H1 (cell line): Measurements from ENCODE around the gene AKT1S1. TPM values are rescaled to one million over a fixed set of nuclear protein-coding genes. Genes with fewer than 3 reads are reported as not detected.

Experiments
- CTCF ChIA-PET: fragments of 300-600 bp; sonication (Branson Sonifier 250); formaldehyde crosslinking; loops from one replicate; lab custom pipeline; 2021; ENCODE audit not compliant: partially characterized antibody; lab: Charles Lee
- POLR2A ChIA-PET: fragments of 300-600 bp; sonication (Branson Sonifier 250); formaldehyde crosslinking; loops from one replicate; lab custom pipeline; 2021; ENCODE audit warnings: inconsistent platforms; ENCODE audit not compliant: partially characterized antibody; lab: Charles Lee
- DNase-seq, 2 experiments: peaks; one replicate each; pipeline versions ENCODE4 v3.0.0 to v3.0.0-alpha.2; 2010 to 2022; ENCODE audit warnings: low spot score in 2 of 2, low read depth in 1 of 2, mixed read lengths in 1 of 2
- FAIRE-seq: peaks from 2 replicates; lab custom pipeline; 2011; peaks lifted over from hg19 to GRCh38; lab: Jason Lieb, UNC
- H2AFZ ChIP-seq: 2 replicates; pipeline ENCODE4 v1.8.1; 2012; ENCODE audit warnings: low read length, inconsistent platforms
- H2AK5ac ChIP-seq: 2 replicates; pipeline ENCODE4 v1.6.1; 2013; ENCODE audit warnings: low read depth, low read length
- H2BK120ac ChIP-seq: replicated peaks from 2 replicates; pipeline ENCODE3; 2013; ENCODE audit warnings: low read depth, low read length, inconsistent platforms
- H2BK12ac ChIP-seq: 2 replicates; pipeline ENCODE4 v1.6.1; 2013; ENCODE audit warnings: low read depth, low read length
- H2BK15ac ChIP-seq: 2 replicates; pipeline ENCODE4 v1.6.1; 2013; ENCODE audit warnings: low read length
- H2BK20ac ChIP-seq: 2 replicates; pipeline ENCODE4 v1.6.1; 2013; ENCODE audit warnings: low read length
- H2BK5ac ChIP-seq: 2 replicates; pipeline ENCODE4 v1.6.1; 2013; ENCODE audit warnings: low read depth, low read length
- H3K14ac ChIP-seq: 2 replicates; pipeline ENCODE4 v1.6.1; 2013; ENCODE audit warnings: inconsistent platforms; ENCODE audit not compliant: insufficient read length
- H3K18ac ChIP-seq: 2 replicates; pipeline ENCODE4 v1.6.1; 2013; ENCODE audit warnings: low read length; ENCODE audit errors: extremely low read depth
- H3K23ac ChIP-seq: 2 replicates; pipeline ENCODE4 v1.6.1; 2013; ENCODE audit warnings: inconsistent platforms; ENCODE audit not compliant: insufficient read length
- H3K23me2 ChIP-seq: 2 replicates; pipeline ENCODE4 v1.6.1; 2013; ENCODE audit warnings: low read depth, low read length
- H3K27ac ChIP-seq: 2 replicates; pipeline ENCODE4 v1.6.1; 2011; ENCODE audit warnings: low read depth, low read length, inconsistent platforms
- H3K27me3 ChIP-seq, 4 experiments: replicated peaks in 1 of 4; 1 replicate in 1 of 4; 2 replicates in 3 of 4; pipeline versions ENCODE4 v1.6.1 to v1.8.1; 2011 to 2013; ENCODE audit warnings: low read length in 3 of 4, mild to moderate bottlenecking in 3 of 4, inconsistent platforms in 2 of 4, mixed read lengths in 2 of 4, moderate library complexity in 1 of 4; ENCODE audit not compliant: control insufficient read depth in 3 of 4, insufficient read depth in 3 of 4; ENCODE audit errors: extremely low read depth in 1 of 4
- H3K36me3 ChIP-seq, 4 experiments: 2 replicates each; pipeline versions ENCODE4 v1.6.1 to v1.8.1; 2011 to 2013; ENCODE audit warnings: mild to moderate bottlenecking in 4 of 4, low read length in 3 of 4, moderate library complexity in 2 of 4, control low read depth in 1 of 4, inconsistent platforms in 1 of 4; ENCODE audit not compliant: insufficient read depth in 4 of 4, control insufficient read depth in 2 of 4
- H3K4ac ChIP-seq: replicated peaks from 2 replicates; pipeline ENCODE3; 2013; ENCODE audit warnings: low read length, low read depth, mixed read lengths, inconsistent platforms; ENCODE audit not compliant: insufficient read length
- H3K4me1 ChIP-seq, 4 experiments: replicated peaks in 1 of 4; 1 replicate in 1 of 4; 2 replicates in 3 of 4; pipeline versions ENCODE4 v1.6.1 to v1.8.1; 2011 to 2013; ENCODE audit warnings: low read length in 3 of 4, inconsistent platforms in 2 of 4, mixed read lengths in 1 of 4; ENCODE audit not compliant: insufficient read depth in 4 of 4, control insufficient read depth in 3 of 4
- H3K4me2 ChIP-seq, 2 experiments: 2 replicates each; pipeline versions ENCODE4 v1.6.1 to v1.8.1; 2011 to 2013; ENCODE audit warnings: low read depth in 2 of 2, low read length in 2 of 2, control low read depth in 1 of 2, inconsistent platforms in 1 of 2, mild to moderate bottlenecking in 1 of 2; ENCODE audit not compliant: insufficient read depth in 1 of 2
- H3K4me3 ChIP-seq, 4 experiments: fragments of 200-600, 300-600 bp in 1 of 4; sonication (generic), shearing (Covaris generic), sonication (Bioruptor Twin) in 1 of 4; 2 replicates each; pipeline versions ENCODE4 v1.5.1 to v1.8.1; 2011 to 2016; ENCODE audit warnings: low read length in 4 of 4, low read depth in 3 of 4, control low read depth in 2 of 4, inconsistent platforms in 2 of 4, mild to moderate bottlenecking in 2 of 4, mixed read lengths in 1 of 4, moderate library complexity in 1 of 4; ENCODE audit not compliant: insufficient read depth in 2 of 4; ENCODE audit errors: extremely low read depth in 1 of 4
- H3K56ac ChIP-seq: replicated peaks from 2 replicates; pipeline ENCODE3; 2013; ENCODE audit warnings: low read depth, mild to moderate bottlenecking, mixed read lengths, low read length, inconsistent platforms; ENCODE audit not compliant: insufficient read length
- H3K79me1 ChIP-seq: 2 replicates; pipeline ENCODE4 v1.6.1; 2013; ENCODE audit warnings: low read depth, low read length, control low read depth
- H3K79me2 ChIP-seq, 2 experiments: 2 replicates each; pipeline versions ENCODE4 v1.6.1 to v1.8.1; 2012 to 2013; ENCODE audit warnings: low read length in 2 of 2, mild to moderate bottlenecking in 2 of 2, inconsistent platforms in 1 of 2; ENCODE audit not compliant: insufficient read depth in 2 of 2, control insufficient read depth in 1 of 2
- H3K9ac ChIP-seq, 4 experiments: replicated peaks in 1 of 4; 1 replicate in 1 of 4; 2 replicates in 3 of 4; pipeline versions ENCODE4 v1.6.1 to v1.8.1; 2011 to 2013; ENCODE audit warnings: low read depth in 3 of 4, low read length in 3 of 4, control low read depth in 2 of 4, mild to moderate bottlenecking in 2 of 4, moderate library complexity in 2 of 4, inconsistent platforms in 1 of 4; ENCODE audit errors: extremely low read depth in 1 of 4
- H3K9me3 ChIP-seq, 2 experiments: 2 replicates each; pipeline versions ENCODE4 v1.6.1 to v1.8.1; 2012 to 2013; ENCODE audit warnings: mild to moderate bottlenecking in 2 of 2, moderate library complexity in 2 of 2, control low read depth in 1 of 2, inconsistent platforms in 1 of 2, low read depth in 1 of 2, low read length in 1 of 2, mixed read lengths in 1 of 2; ENCODE audit not compliant: insufficient read depth in 2 of 2
- H4K20me1 ChIP-seq, 2 experiments: replicated peaks in 1 of 2; 2 replicates each; pipeline versions ENCODE3 to v1.8.1; 2011 to 2013; ENCODE audit warnings: inconsistent platforms in 2 of 2, low read length in 2 of 2, mild to moderate bottlenecking in 1 of 2; ENCODE audit not compliant: insufficient read depth in 2 of 2, control insufficient read depth in 1 of 2
- H4K5ac ChIP-seq: 2 replicates; pipeline ENCODE4 v1.6.1; 2013; ENCODE audit warnings: low read length, low read depth, mixed read lengths, inconsistent platforms; ENCODE audit not compliant: insufficient read length
- H4K8ac ChIP-seq: 2 replicates; pipeline ENCODE4 v1.8.0; 2013; ENCODE audit warnings: mild to moderate bottlenecking, moderate library complexity, low read length, inconsistent platforms; ENCODE audit not compliant: insufficient read depth; ENCODE audit errors: extremely low read depth
- H4K91ac ChIP-seq: replicated peaks from 2 replicates; pipeline ENCODE3; 2013; ENCODE audit warnings: low read length, mixed read lengths, inconsistent platforms; ENCODE audit not compliant: insufficient read length
- CBX8 ChIP-seq: fragments of 300-800, 300-1000 bp; sonication (generic); IDR thresholded peaks from 2 replicates; pipeline ENCODE4 v1.7.1; 2016; ENCODE audit warnings: low read depth, low read length, borderline replicate concordance
- HDAC2 ChIP-seq, 2 experiments: fragments of 300-600 bp in 1 of 2; sonication (generic) in 1 of 2; IDR thresholded peaks; 2 replicates each; pipeline ENCODE4 v1.6.1; 2011 to 2012; ENCODE audit warnings: low read depth in 2 of 2, low read length in 2 of 2, mild to moderate bottlenecking in 2 of 2, moderate library complexity in 2 of 2, borderline replicate concordance in 1 of 2, inconsistent platforms in 1 of 2
- WGBS, 2 experiments: shearing (Covaris generic) in 1 of 2; methylation state at CpG; one replicate each; pipeline versions ENCODE4 v1.1.6 to v1.1.7; 2013 to 2015; ENCODE audit warnings: low lambda C conversion rate in 2 of 2, mixed read lengths in 2 of 2, inconsistent platforms in 1 of 2, low coverage in 1 of 2, missing lambda C conversion rate in 1 of 2; ENCODE audit not compliant: insufficient replicate concordance in 2 of 2, insufficient coverage in 1 of 2, insufficient read length in 1 of 2; ENCODE audit errors: extremely low coverage in 1 of 2, missing lambda C conversion rate in 1 of 2; 5-methylcytosine and 5-hydroxymethylcytosine counted together
- polyA plus RNA-seq, 7 experiments: library from polyadenylated mRNA; depleted of rRNA in 3 of 7; stranded (reverse) in 5 of 7; unstranded in 2 of 7; fragments of >200 nt in 5 of 7; fragments of 200-250 nt in 2 of 7; gene quantifications; 1 replicate in 5 of 7; 2 replicates in 1 of 7; 4 replicates in 1 of 7; pipeline versions ENCODE4 v1.2.1 to v1.2.3, GENCODE V29; 2011 to 2013; ENCODE audit warnings: missing spikeins in 2 of 7, mixed read lengths in 2 of 7
- total RNA-seq: library from RNA; stranded (reverse); fragmentation: NEBNext Ultra II Directional; extraction: Animal tissue kit (Norgen Biotek cat#: 25700); gene quantifications from 2 replicates; pipeline ENCODE4 v1.2.1, GENCODE V29; 2021

AKT1S1 gene
- total and polyA plus RNA-seq, 2 of the 8 experiments (the other 6 are each of a cell fraction or from before 2014, with no cell fraction given): 40.7 to 45.9 TPM

DNA sequence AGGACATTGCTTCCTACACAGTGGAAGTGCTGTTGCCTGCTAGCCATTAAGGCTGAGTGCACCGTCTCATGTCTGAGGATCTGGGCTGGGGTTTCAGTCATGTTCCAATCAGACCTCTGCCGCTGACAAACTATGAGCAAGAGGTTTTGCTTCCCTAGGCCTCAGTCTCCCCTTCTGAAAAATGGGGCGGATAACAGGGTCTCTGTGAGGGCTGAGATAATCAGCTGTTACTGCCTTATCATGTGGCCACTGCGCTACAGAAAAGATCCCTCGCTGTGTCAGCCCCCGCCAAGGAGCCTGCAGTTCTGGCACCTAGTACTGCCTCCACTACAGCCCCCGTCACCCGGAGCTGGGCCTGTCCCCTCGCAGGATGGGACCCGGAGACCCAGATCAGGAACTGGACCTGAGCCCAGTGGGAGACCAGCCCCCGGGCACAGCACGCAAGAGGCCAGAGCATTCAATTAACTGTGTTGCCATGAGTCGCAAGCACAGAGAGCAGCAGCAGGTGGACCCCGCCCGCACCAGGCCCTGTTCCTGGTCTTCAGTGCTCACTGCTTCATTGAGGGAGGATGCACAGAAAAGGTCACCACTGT lies 6.8 kb downstream of the AKT1S1 start:
- ChIA-PET CTCF (interaction anchor here (1.2 kb wide), 1 partner anchor 11 kb away, joined by 3 read pairs; no protein-coding TSS in a partner anchor), POLR2A (interaction anchor here (0.8 to 12.4 kb wide), 5 partner anchors 9 to 290 kb away, joined by 3 to 247 read pairs (median 3); partner anchors contain the start of genes NOSIP, PRRG2 and PTOV1)
- H3K4me1 ChIP-seq: peaks cover 0 to 16% (median 7%) of the 10 kb centered on the region in 4 experiments; a peak in 5 of 7 replicates
- H3K36me3 ChIP-seq: no peaks in the 10 kb centered on the region; a peak in 1 of 8 replicates
- peak overlapping the region; percentile 76; the same call in 1 of the 2 replicates for H4K8ac ChIP-seq
- H3K18ac ChIP-seq: peak overlapping the region; percentile 90; the same call in 1 of the 2 replicates
- no peak for DNase-seq
- H2BK20ac ChIP-seq: no peak overlapping the region
- peaks cover 10% of the 10 kb centered on the region for H3K79me1 ChIP-seq
- no peaks in the 10 kb centered on the region for H4K20me1 ChIP-seq
- peaks cover 17% of the 10 kb centered on the region for H3K23me2 ChIP-seq
- 93% methylated on average over 15 of the region's 15 CpGs; no CpG with 5 or more reads in 1 of the 2 experiments for WGBS, 2 experiments
- no peak overlapping the region for H3K23ac ChIP-seq
- H4K5ac ChIP-seq: peak overlapping the region; percentile 75
- H2BK12ac ChIP-seq: peak overlapping the region; percentile 96
- H3K27me3 ChIP-seq: no peaks in the 10 kb centered on the region
- no peak overlapping the region for H3K56ac ChIP-seq
- no peak overlapping the region for H2AFZ ChIP-seq
- peak overlapping the region; percentile 93 for H4K91ac ChIP-seq
- peak overlapping the region; percentile 79 for H2BK120ac ChIP-seq
- H3K9ac ChIP-seq: peak overlapping the region in 3 of 4 experiments; percentile 57 to 79 (median 72); a peak in 6 of 7 replicates
- H3K4ac ChIP-seq: peak overlapping the region; percentile 95
- H2BK5ac ChIP-seq: peak overlapping the region; percentile 94
- no peak for FAIRE-seq
- TF ChIP-seq CBX8 (no peak), HDAC2 (IDR thresholded peaks at IDR 0.05; ENCODE audit: borderline replicate concordance in 1 of 2, low read depth in 2 of 2, low read length in 2 of 2) (no peak)
- peaks cover 0 to 24% of the 10 kb centered on the region in 2 experiments; a peak in 2 of 4 replicates for H3K79me2 ChIP-seq
- peak overlapping the region; percentile 45 to 70 (median 56) for H3K4me3 ChIP-seq
- H3K14ac ChIP-seq: no peak overlapping the region
- peak overlapping the region; percentile 98 for H2BK15ac ChIP-seq
- H3K4me2 ChIP-seq: peak overlapping the region; percentile 83 to 96
- no peaks in the 10 kb centered on the region for H3K9me3 ChIP-seq
- peak overlapping the region; percentile 77 for H3K27ac ChIP-seq
- H2AK5ac ChIP-seq: peak overlapping the region; percentile 99
